Right renal pelvis (tissue), 4 donors: ENCODE measurements around the gene ACTR10. TPM values are rescaled to one million over a fixed set of nuclear protein-coding genes. Genes with fewer than 3 reads are reported as not detected.
A peak's percentile ranks its signal among the peaks of the same experiment; 100 is the strongest.

Experiments used
- DNase-seq, 4 donors: peaks; one replicate each; pipeline ENCODE4 v3.0.0-alpha.2; 2013; ENCODE audit warnings: low read depth in 4 of 4, low spot score in 3 of 4, missing footprints in 1 of 4
- polyA plus RNA-seq, 4 donors: library from polyadenylated mRNA; unstranded; fragments of 120-200 nt; gene quantifications; one replicate each; pipeline ENCODE4 v1.2.1, GENCODE V29; 2013; ENCODE audit not compliant: insufficient read length in 4 of 4

ACTR10 gene
- polyA plus RNA-seq = 100 to 1,000 TPM; 105 to 118 (median 111) TPM

GRCh38 chr14:58199726-58200479 is at the start of gene ACTR10:
Gene ACTR10 (plus strand): TSS chr14:58200149. CDS start chr14:58200218, 69 bp downstream.
- DNase-seq = peak; percentile 73 to 79 (median 78)

- DNase-seq = no peak
Observed at GRCh38 chr14:58150243-58150805, 49.6 kb upstream of the ACTR10 start.

GRCh38 chr14:58151133-58152013 is 48.6 kb upstream of the ACTR10 start:
- peak; percentile 25 to 54 (median 39) for DNase-seq

GRCh38 chr14:58152014-58152857 is 47.7 kb upstream of the ACTR10 start, which contains the start of gene ARMH4:
Gene ARMH4 (minus strand): TSS chr14:58152213. CDS start chr14:58139358, 12,855 bp downstream.
- DNase-seq = peak; percentile 66 to 87 (median 79)

GRCh38 chr14:58160561-58160960 is 39.4 kb upstream of the ACTR10 start:
- DNase-seq = no peak

GRCh38 chr14:58166005-58166983 is 33.7 kb upstream of the ACTR10 start:
- peak; percentile 54 to 71 (median 60) for DNase-seq

GRCh38 chr14:58167057-58167456 is 32.9 kb upstream of the ACTR10 start:
- no peak for DNase-seq

- DNase-seq = no peak
Observed at GRCh38 chr14:58167891-58168290, 32.1 kb upstream of the ACTR10 start.

GRCh38 chr14:58171090-58171489 is 28.9 kb upstream of the ACTR10 start:
- DNase-seq = peak in 3 of 4 donors; percentile 10 to 28 (median 16)

GRCh38 chr14:58177125-58177524 is 22.8 kb upstream of the ACTR10 start:
- DNase-seq = no peak

GRCh38 chr14:58189176-58189575 is 10.8 kb upstream of the ACTR10 start:
- no peak for DNase-seq

GRCh38 chr14:58191763-58192601 is 8.0 kb upstream of the ACTR10 start:
- DNase-seq = no peak

GRCh38 chr14:58193542-58193941 is 6.4 kb upstream of the ACTR10 start:
- no peak for DNase-seq

GRCh38 chr14:58196198-58196597 is 3.8 kb upstream of the ACTR10 start:
- no peak for DNase-seq

GRCh38 chr14:58198086-58198485 is 1.9 kb upstream of the ACTR10 start:
- no peak for DNase-seq

- no peak for DNase-seq
Observed at GRCh38 chr14:58200480-58200841, 512 bp downstream of the ACTR10 start.

GRCh38 chr14:58200846-58201245 is 897 bp downstream of the ACTR10 start:
- no peak for DNase-seq

GRCh38 chr14:58213176-58213575 is 13.2 kb downstream of the ACTR10 start:
- DNase-seq = no peak
